ENCODE measurements around the gene NMT2.
A peak's percentile ranks its signal among the peaks of the same experiment; 100 is the strongest.

GRCh38 chr10:15097011-15097812 is 71.3 kb downstream of the NMT2 start, which contains the start of gene RPP38:
- TF ChIP-seq POLR2AphosphoS5 (IDR thresholded peaks at IDR 0.05; ENCODE audit: insufficient read depth in 1 of 2, low read depth in 1 of 2) = peak; percentile 82 to 85
- TF ChIP-seq CTCF (IDR thresholded peaks at IDR 0.05) = no peak
- TF ChIP-seq POLR2A (IDR thresholded peaks at IDR 0.05) = no peak
